Measurements from ENCODE around the gene PACSIN2. TPM values are rescaled to one million over a fixed set of nuclear protein-coding genes. Genes with fewer than 3 reads are reported as not detected.

Gene PACSIN2
- total and polyA plus RNA-seq, 2 of the 13 experiments (the other 11 are each of a cell fraction or from before 2014, with no cell fraction given): 54.1 to 68.8 TPM

GRCh38 chr22:42947211-42947990 lies 67.5 kb downstream of the PACSIN2 start (continued):
- TF ChIP-seq ATAD3A (CRISPR knock-in tag; IDR thresholded peaks at IDR 0.05) (no peak), PAXIP1 (CRISPR knock-in tag; conservative IDR thresholded peaks at IDR 0.05) (peak; percentile 62), ZNF841 (CRISPR knock-in tag; IDR thresholded peaks at IDR 0.05; ENCODE audit: borderline replicate concordance) (no peak), SP4 (CRISPR knock-in tag; IDR thresholded peaks at IDR 0.05) (no peak), RBM22 (optimal IDR thresholded peaks at IDR 0.05; ENCODE audit: low read length) (peak; percentile 63), ZSCAN25 (CRISPR knock-in tag; IDR thresholded peaks at IDR 0.05) (no peak), NFATC3 (CRISPR knock-in tag; IDR thresholded peaks at IDR 0.05) (no peak), ZBTB38 (CRISPR knock-in tag; IDR thresholded peaks at IDR 0.05) (peak; percentile 19; the same call in 1 of the 2 replicates), ZFAT (CRISPR knock-in tag; conservative IDR thresholded peaks at IDR 0.05) (no peak), ZNF3 (CRISPR knock-in tag; IDR thresholded peaks at IDR 0.05) (no peak), HOXA9 (CRISPR knock-in tag; IDR thresholded peaks at IDR 0.05; ENCODE audit: borderline replicate concordance) (no peak), THAP11 (CRISPR knock-in tag; IDR thresholded peaks at IDR 0.05) (no peak), ZNF232 (CRISPR knock-in tag; IDR thresholded peaks at IDR 0.05; ENCODE audit: borderline replicate concordance) (no peak), BCL6 (CRISPR knock-in tag; IDR thresholded peaks at IDR 0.05) (0 out of 2 replicates have a peak, but pooled peaks have one; percentile 33), ZNF251 (CRISPR knock-in tag; IDR thresholded peaks at IDR 0.05) (no peak)
- TF ChIP-seq, protein P1, sequence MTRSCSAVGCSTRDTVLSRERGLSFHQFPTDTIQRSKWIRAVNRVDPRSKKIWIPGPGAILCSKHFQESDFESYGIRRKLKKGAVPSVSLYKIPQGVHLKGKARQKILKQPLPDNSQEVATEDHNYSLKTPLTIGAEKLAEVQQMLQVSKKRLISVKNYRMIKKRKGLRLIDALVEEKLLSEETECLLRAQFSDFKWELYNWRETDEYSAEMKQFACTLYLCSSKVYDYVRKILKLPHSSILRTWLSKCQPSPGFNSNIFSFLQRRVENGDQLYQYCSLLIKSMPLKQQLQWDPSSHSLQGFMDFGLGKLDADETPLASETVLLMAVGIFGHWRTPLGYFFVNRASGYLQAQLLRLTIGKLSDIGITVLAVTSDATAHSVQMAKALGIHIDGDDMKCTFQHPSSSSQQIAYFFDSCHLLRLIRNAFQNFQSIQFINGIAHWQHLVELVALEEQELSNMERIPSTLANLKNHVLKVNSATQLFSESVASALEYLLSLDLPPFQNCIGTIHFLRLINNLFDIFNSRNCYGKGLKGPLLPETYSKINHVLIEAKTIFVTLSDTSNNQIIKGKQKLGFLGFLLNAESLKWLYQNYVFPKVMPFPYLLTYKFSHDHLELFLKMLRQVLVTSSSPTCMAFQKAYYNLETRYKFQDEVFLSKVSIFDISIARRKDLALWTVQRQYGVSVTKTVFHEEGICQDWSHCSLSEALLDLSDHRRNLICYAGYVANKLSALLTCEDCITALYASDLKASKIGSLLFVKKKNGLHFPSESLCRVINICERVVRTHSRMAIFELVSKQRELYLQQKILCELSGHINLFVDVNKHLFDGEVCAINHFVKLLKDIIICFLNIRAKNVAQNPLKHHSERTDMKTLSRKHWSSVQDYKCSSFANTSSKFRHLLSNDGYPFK (CRISPR knock-in tag; IDR thresholded peaks at IDR 0.05; ENCODE audit: borderline replicate concordance): no peak
- TF ChIP-seq, protein P2, sequence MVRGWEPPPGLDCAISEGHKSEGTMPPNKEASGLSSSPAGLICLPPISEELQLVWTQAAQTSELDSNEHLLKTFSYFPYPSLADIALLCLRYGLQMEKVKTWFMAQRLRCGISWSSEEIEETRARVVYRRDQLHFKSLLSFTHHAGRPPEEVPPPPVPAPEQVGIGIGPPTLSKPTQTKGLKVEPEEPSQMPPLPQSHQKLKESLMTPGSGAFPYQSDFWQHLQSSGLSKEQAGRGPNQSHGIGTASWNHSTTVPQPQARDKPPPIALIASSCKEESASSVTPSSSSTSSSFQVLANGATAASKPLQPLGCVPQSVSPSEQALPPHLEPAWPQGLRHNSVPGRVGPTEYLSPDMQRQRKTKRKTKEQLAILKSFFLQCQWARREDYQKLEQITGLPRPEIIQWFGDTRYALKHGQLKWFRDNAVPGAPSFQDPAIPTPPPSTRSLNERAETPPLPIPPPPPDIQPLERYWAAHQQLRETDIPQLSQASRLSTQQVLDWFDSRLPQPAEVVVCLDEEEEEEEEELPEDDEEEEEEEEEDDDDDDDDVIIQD (CRISPR knock-in tag; IDR thresholded peaks at IDR 0.05; ENCODE audit: low read depth): peak; percentile 57; the same call in 1 of the 2 replicates
- TF ChIP-seq, protein P3, sequence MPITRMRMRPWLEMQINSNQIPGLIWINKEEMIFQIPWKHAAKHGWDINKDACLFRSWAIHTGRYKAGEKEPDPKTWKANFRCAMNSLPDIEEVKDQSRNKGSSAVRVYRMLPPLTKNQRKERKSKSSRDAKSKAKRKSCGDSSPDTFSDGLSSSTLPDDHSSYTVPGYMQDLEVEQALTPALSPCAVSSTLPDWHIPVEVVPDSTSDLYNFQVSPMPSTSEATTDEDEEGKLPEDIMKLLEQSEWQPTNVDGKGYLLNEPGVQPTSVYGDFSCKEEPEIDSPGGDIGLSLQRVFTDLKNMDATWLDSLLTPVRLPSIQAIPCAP (CRISPR knock-in tag; IDR thresholded peaks at IDR 0.05; ENCODE audit: low read depth): no peak
- TF ChIP-seq, protein P4, sequence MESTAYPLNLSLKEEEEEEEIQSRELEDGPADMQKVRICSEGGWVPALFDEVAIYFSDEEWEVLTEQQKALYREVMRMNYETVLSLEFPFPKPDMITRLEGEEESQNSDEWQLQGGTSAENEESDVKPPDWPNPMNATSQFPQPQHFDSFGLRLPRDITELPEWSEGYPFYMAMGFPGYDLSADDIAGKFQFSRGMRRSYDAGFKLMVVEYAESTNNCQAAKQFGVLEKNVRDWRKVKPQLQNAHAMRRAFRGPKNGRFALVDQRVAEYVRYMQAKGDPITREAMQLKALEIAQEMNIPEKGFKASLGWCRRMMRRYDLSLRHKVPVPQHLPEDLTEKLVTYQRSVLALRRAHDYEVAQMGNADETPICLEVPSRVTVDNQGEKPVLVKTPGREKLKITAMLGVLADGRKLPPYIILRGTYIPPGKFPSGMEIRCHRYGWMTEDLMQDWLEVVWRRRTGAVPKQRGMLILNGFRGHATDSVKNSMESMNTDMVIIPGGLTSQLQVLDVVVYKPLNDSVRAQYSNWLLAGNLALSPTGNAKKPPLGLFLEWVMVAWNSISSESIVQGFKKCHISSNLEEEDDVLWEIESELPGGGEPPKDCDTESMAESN (CRISPR knock-in tag; conservative IDR thresholded peaks at IDR 0.05): no peak
